Measurements from ENCODE around the gene RALGDS.

The RALGDS gene

DNA sequence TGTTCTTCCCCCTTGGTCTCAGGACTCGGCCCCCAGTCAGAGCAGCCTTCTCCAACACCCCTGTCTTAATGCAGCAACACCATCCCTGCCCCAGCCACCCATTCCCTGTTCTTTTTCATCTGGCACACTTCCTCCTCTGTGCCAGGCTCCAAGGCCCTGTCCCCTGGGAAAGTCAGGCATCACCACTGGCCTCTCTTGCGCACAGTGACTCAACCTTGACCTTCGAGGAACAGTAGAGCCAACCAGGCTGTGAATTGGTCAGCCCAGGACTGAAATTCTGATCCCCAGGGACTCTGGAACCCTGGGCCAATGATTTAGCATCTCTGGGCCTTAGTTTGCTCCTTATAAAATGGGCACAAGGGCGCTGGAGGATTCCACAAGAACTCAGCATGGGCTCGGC is 10.5 kb upstream of the RALGDS start:
- Histone ChIP-seq H3K4me1 (ENCODE audit: insufficient read depth, low read length) (peaks cover 13% of the 10 kb centered on the region; the same call in 1 of the 2 replicates), H3K36me3 (ENCODE audit: insufficient read depth, low read length) (no peaks in the 10 kb centered on the region), H3K27me3 (ENCODE audit: insufficient read depth, low read length) (no peaks in the 10 kb centered on the region), H3K9me3 (ENCODE audit: insufficient read depth, low read depth, low read length) (no peaks in the 10 kb centered on the region), H3K27ac (ENCODE audit: low read depth, low read length) (no peak overlapping the region), H3K4me3 (ENCODE audit: low read length) (no peak overlapping the region), H3K9ac (ENCODE audit: low read depth, low read length) (no peak overlapping the region)
- 95% methylated on average over 5 of the region's 5 CpGs for WGBS

DNA sequence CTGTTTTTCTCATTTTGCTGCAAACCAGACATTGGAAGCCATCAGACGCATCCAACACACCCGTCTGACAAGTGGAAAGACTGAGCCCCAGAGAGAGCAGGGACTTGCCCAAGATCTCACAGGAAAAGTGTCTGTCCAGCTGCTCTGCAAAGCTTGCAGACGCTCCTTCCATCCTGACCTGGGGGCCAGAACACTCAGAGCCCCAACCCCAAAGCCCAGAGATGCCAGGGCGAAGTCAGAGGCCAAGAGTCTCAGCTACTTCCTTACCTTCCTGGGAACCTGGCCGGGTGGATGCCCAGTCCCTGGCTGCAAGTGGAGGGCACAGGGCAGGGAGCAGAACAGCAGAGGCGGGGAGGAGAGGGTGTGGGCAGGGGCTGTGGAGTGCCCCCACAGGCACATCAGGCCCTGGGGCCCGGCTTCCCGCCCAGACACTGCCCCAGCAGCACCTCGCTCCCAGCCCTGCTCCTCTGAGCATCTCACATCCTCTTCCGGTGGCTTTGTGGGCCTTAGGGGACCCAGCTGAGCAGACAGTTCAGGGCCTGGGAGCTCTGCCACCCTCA is 9.7 kb upstream of the RALGDS start:
- Histone ChIP-seq H3K4me3 (ENCODE audit: low read length) (no peak overlapping the region), H3K9ac (ENCODE audit: low read depth, low read length) (no peak overlapping the region), H3K27ac (ENCODE audit: low read depth, low read length) (no peak overlapping the region), H3K36me3 (ENCODE audit: insufficient read depth, low read length) (no peaks in the 10 kb centered on the region), H3K9me3 (ENCODE audit: insufficient read depth, low read depth, low read length) (no peaks in the 10 kb centered on the region), H3K4me1 (ENCODE audit: insufficient read depth, low read length) (peaks cover 13% of the 10 kb centered on the region; the same call in 1 of the 2 replicates), H3K27me3 (ENCODE audit: insufficient read depth, low read length) (no peaks in the 10 kb centered on the region)
- 91% methylated on average over 10 of the region's 10 CpGs for WGBS

DNA sequence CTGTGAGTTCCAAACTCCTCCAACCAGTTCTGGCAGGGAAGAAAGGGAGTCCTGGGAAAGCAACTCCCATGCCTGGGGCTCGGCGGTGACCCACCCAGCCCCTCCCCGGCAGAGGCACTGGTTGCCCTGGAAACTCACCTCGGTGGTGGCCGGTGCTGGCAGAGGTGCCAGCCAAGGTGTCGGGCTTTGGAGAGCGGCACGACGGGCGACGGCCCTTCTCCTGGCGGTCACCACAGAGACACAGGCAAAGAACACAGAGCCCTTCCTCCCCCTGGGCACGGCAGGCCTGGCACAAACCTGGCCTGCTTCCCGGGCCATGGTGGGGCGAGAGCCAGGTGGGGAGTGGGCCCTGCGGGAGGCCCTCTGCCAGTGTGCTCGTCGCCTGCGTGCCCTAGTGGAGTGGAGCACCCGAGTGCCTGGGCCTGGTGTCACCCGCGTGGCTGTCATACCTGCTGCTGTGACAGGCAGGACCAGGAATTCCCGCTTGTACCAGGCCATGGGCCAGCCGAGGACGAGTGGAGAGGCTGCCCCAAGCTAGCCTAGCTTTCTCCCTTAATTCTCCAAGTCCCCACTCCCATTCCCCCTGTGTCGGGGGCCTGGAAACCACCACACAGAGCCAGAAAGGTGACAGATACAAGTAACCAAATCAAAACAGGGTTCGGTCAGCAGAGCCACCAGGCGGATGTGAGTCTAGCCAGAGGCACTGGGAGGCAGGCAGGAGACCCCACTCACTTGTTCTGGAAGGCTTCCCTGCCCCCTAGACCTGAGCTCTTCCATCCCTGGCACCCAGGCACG is 8.2 kb upstream of the RALGDS start:
- peaks cover 3% of the 10 kb centered on the region; the same call in 1 of the 2 replicates for H3K27me3 ChIP-seq (ENCODE audit: insufficient read depth, low read length)
- H3K9me3 ChIP-seq (ENCODE audit: insufficient read depth, low read depth, low read length), result no peaks in the 10 kb centered on the region
- 94% methylated on average over 29 of the region's 29 CpGs for WGBS
- H3K36me3 ChIP-seq (ENCODE audit: insufficient read depth, low read length), result no peaks in the 10 kb centered on the region
- H3K27ac ChIP-seq (ENCODE audit: low read depth, low read length), result no peak overlapping the region
- H3K9ac ChIP-seq (ENCODE audit: low read depth, low read length), result no peak overlapping the region
- peaks cover 12% of the 10 kb centered on the region; the same call in 1 of the 2 replicates for H3K4me1 ChIP-seq (ENCODE audit: insufficient read depth, low read length)
- no peak overlapping the region for H3K4me3 ChIP-seq (ENCODE audit: low read length)

DNA sequence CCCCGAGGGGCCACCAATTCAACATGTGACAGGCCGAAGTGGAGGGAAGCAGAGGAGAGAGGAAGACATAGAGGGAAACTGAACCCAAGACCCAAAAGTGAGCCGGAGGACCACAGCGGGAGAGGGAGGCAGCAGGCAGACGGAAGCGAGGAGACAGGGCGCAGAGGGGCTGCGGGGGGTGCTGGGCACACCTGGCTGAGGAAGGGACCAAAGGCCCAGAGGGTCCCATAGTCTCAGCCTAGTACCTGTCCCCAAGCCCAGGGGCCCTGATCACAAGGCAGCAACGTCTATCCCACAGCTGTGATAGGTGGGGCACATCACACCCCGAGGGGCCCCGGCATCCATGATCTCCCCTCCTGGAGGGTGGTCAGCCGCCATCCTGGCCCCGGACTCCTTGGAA is 7.1 kb upstream of the RALGDS start:
- H3K9ac ChIP-seq (ENCODE audit: low read depth, low read length), result no peak overlapping the region
- no peaks in the 10 kb centered on the region for H3K36me3 ChIP-seq (ENCODE audit: insufficient read depth, low read length)
- peaks cover 5% of the 10 kb centered on the region; the same call in 1 of the 2 replicates for H3K27me3 ChIP-seq (ENCODE audit: insufficient read depth, low read length)
- WGBS, result 91% methylated on average over 13 of the region's 13 CpGs
- no peaks in the 10 kb centered on the region for H3K9me3 ChIP-seq (ENCODE audit: insufficient read depth, low read depth, low read length)
- H3K27ac ChIP-seq (ENCODE audit: low read depth, low read length), result no peak overlapping the region
- peaks cover 3% of the 10 kb centered on the region; the same call in 1 of the 2 replicates for H3K4me1 ChIP-seq (ENCODE audit: insufficient read depth, low read length)
- no peak overlapping the region for H3K4me3 ChIP-seq (ENCODE audit: low read length)

DNA sequence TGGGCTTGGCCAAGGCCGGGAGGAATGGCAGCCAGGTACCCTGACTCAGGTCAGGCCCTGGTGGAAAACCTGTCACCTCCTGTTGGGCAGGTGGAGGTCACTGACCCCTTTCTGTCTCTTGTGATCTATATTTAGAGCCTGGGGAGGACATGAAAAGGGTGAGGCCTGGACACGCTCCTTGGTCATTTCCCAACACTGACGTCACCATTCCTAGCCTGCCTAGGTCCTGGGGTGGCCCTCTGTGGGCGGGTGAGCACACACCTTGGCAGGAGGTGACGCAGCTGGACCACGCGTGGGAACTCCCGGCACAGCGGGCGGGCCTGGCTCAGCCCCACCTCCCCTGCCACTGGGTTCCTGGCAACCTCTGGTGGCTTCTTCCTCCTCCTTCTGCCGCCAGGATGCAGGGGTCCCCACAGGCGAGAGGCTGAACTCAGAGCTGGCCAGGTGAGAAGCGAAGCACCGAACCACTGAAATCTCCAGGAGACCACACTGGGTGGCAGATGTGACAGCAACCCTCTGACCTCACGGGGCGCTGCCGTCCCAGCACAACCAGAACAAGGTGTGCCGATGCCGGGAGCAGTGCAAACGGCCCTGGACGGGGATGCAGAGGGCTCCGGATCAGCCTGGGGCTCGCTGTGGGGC is 6.4 kb upstream of the RALGDS start:
- Histone ChIP-seq H3K9ac (ENCODE audit: low read depth, low read length) (no peak overlapping the region), H3K4me1 (ENCODE audit: insufficient read depth, low read length) (no peaks in the 10 kb centered on the region)
- WGBS, result 90% methylated on average over 23 of the region's 23 CpGs

DNA sequence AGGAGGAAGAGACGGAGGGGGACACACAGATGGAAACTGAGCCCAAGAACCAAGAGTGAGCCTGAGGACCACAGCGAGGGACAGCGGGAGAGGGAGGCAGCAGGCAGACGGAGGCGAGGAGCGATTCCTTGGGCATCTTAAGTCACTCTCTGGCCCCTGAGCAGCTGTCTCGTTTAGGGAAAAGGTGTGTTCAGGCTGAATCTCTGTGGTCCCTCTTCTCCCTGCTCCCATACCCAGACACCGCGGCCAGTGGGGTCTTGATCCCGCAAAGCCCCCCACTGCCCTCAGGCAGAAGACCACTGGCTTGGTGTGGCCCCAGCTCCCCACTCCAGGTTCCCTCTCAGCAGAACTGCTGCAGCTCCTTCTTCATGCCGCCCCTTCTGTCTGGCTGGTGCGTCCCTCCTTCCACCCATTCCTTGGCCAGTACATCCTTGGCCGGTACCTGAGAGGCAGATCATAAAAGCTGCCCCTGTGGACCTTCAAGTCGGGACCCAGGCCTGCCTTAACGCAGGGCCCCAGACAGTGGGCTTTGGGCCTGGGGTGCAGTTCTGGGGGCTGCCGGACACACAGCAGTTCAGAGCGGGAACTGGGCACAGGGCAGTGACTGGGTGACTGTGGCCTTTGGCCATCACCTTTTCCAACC is 5.8 kb upstream of the RALGDS start:
- WGBS, result 87% methylated on average over 17 of the region's 17 CpGs
- Histone ChIP-seq H3K36me3 (ENCODE audit: insufficient read depth, low read length) (no peaks in the 10 kb centered on the region), H3K27me3 (ENCODE audit: insufficient read depth, low read length) (peaks cover 9% of the 10 kb centered on the region), H3K9ac (ENCODE audit: low read depth, low read length) (no peak overlapping the region), H3K9me3 (ENCODE audit: insufficient read depth, low read depth, low read length) (no peaks in the 10 kb centered on the region), H3K4me1 (ENCODE audit: insufficient read depth, low read length) (no peaks in the 10 kb centered on the region), H3K27ac (ENCODE audit: low read depth, low read length) (no peak overlapping the region), H3K4me3 (ENCODE audit: low read length) (no peak overlapping the region)

More for the DNA sequence above, 6.4 kb upstream of the RALGDS start:
- Histone ChIP-seq H3K36me3 (ENCODE audit: insufficient read depth, low read length) (no peaks in the 10 kb centered on the region), H3K27me3 (ENCODE audit: insufficient read depth, low read length) (peaks cover 9% of the 10 kb centered on the region), H3K4me3 (ENCODE audit: low read length) (no peak overlapping the region), H3K9me3 (ENCODE audit: insufficient read depth, low read depth, low read length) (no peaks in the 10 kb centered on the region), H3K27ac (ENCODE audit: low read depth, low read length) (no peak overlapping the region)

DNA sequence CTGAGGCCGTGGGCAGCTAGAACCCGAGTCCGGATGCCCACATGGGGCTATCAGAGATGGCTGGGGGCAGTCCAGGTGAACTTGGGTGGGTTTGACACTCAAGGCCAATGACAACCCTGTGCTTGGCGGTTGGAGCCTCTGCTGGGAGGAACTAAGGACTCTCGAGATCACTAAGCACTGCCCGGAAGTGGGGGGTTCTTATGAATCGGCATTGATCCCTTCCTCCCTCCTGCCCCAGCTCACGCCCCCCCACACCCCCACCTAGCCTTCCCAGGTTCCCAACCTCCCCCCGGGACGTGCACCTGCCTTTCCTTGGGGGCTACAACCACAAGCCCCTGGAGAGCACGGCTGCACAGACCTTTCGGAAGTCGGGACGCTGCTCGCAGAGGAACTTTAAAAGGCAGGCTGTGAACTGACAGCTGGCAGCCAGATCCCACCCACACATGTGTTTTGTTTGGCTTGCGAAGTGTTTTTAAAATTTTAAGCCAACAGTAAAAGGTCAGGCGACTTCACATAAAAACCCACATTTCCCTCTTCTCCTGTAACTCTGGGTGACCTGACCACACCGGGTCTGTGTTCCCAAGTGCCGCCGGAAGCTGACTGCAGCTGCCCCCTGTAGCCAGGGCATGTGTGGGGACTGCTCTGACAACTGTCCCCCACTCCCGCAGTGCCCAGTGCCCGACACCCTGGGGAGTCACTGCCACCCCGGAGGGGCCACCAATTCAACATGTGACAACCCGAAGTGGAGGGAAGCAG is 5.1 kb upstream of the RALGDS start:
- Histone ChIP-seq H3K4me3 (ENCODE audit: low read length) (no peak overlapping the region), H3K9ac (ENCODE audit: low read depth, low read length) (no peak overlapping the region), H3K9me3 (ENCODE audit: insufficient read depth, low read depth, low read length) (no peaks in the 10 kb centered on the region), H3K36me3 (ENCODE audit: insufficient read depth, low read length) (no peaks in the 10 kb centered on the region), H3K4me1 (ENCODE audit: insufficient read depth, low read length) (no peaks in the 10 kb centered on the region), H3K27ac (ENCODE audit: low read depth, low read length) (no peak overlapping the region), H3K27me3 (ENCODE audit: insufficient read depth, low read length) (peaks cover 11% of the 10 kb centered on the region)
- WGBS, result 90% methylated on average over 24 of the region's 24 CpGs

DNA sequence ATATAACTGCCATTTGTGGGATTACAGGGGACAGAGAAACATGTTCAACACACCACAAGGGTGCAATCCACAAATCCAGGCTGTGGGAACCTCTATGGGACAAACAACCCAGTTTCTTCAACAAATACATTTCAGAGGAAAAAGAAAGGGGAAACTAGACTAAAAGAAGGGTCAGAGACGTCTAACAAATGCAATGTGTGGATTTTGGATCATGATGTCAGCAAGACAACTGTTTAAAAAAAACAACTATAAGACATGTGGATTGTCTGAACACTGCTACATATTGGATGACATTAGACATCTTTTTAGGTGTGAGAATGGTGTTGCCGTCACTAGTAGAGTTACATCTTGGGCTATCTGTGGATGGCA is 3.9 kb upstream of the RALGDS start:
- no peak overlapping the region for H3K27ac ChIP-seq (ENCODE audit: low read depth, low read length)
- no peak overlapping the region for H3K9ac ChIP-seq (ENCODE audit: low read depth, low read length)
- H3K4me3 ChIP-seq (ENCODE audit: low read length), result no peak overlapping the region
- peaks cover 14% of the 10 kb centered on the region for H3K27me3 ChIP-seq (ENCODE audit: insufficient read depth, low read length)
- H3K9me3 ChIP-seq (ENCODE audit: insufficient read depth, low read depth, low read length), result no peaks in the 10 kb centered on the region
- WGBS, result 93% methylated on average over 2 of the region's 2 CpGs
- no peaks in the 10 kb centered on the region for H3K36me3 ChIP-seq (ENCODE audit: insufficient read depth, low read length)
- 0 out of 2 replicates have a peak, but pooled peaks cover 2% of the 10 kb centered on the region for H3K4me1 ChIP-seq (ENCODE audit: insufficient read depth, low read length)

DNA sequence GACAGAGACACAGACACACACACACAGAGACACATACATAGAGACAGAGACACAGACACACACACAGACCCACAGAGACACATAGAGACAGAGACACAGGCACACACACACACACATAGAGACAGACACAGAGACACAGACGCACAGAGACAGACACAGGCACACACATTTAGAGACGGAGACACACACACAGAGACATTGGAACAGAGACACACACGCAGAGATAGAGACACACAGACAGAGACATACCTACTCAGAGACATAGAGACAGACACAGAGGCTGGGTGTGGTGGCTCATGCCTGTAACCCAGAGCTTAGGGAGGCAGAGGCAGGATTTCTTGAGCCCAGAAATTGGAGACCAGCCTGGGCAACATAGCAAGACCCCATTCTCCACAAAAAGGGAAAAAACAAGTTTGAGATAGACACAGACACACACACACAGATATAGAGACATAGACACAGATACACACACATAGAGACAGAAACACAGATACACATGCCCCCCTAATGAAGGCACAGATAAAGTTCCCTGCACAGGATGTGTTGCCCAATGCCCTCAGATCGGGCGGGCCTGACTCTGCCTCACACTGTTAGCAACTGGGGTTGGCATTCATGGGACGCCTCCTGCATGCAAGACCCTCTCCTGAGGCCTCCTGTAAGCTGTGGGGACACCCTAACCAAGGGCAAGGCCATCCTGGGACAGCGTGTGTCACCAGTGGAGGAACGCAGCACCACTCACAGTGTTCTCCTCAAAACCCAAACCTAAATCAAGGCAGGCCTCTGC is 3.3 kb upstream of the RALGDS start:
- Histone ChIP-seq H3K27me3 (ENCODE audit: insufficient read depth, low read length) (peaks cover 20% of the 10 kb centered on the region), H3K9ac (ENCODE audit: low read depth, low read length) (no peak overlapping the region), H3K4me3 (ENCODE audit: low read length) (no peak overlapping the region), H3K36me3 (ENCODE audit: insufficient read depth, low read length) (no peaks in the 10 kb centered on the region), H3K4me1 (ENCODE audit: insufficient read depth, low read length) (peaks cover 7% of the 10 kb centered on the region; the same call in 1 of the 2 replicates), H3K27ac (ENCODE audit: low read depth, low read length) (no peak overlapping the region), H3K9me3 (ENCODE audit: insufficient read depth, low read depth, low read length) (no peaks in the 10 kb centered on the region)
- WGBS, result 95% methylated on average over 8 of the region's 8 CpGs

DNA sequence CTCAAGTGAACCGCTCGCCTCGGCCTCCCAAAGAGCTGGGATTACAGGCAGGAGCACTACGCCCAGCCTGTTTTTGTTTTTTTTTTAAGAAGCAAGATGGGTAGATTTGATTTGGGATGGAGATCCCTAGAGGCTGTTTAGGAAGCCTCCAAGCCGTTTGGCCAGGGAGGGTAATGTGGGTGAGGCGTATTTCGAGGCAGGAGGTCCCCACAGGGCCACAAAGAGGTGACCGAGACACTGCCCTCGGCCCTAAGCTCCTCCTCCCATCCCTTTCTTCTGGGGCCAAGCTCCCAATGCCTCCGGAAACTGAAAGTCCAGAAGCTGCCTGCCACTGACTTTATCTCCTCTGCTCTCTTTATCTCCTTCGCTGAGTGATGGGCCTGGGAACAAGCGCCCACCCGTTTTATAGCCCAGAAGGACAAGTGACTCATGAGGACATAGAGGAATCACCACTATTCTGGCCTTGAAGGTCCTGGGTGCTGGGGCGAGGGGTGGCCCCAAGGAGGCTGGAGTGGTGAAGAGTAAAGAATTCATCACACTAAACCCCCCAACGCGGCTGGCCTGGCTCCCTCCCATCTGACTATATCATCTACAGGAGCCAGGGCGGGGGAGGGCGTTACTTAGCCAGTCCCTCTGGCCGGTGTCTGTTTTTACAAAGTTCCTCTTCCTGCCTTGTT is 2.0 kb upstream of the RALGDS start:
- 73% methylated on average over 18 of the region's 19 CpGs for WGBS
- no peak overlapping the region for H3K27ac ChIP-seq (ENCODE audit: low read depth, low read length)

More for the DNA sequence above, 2.0 kb upstream of the RALGDS start:
- Histone ChIP-seq H3K27me3 (ENCODE audit: insufficient read depth, low read length) (peaks cover 32% of the 10 kb centered on the region), H3K4me1 (ENCODE audit: insufficient read depth, low read length) (peaks cover 14% of the 10 kb centered on the region; the same call in 1 of the 2 replicates), H3K36me3 (ENCODE audit: insufficient read depth, low read length) (no peaks in the 10 kb centered on the region), H3K9me3 (ENCODE audit: insufficient read depth, low read depth, low read length) (no peaks in the 10 kb centered on the region), H3K4me3 (ENCODE audit: low read length) (no peak overlapping the region), H3K9ac (ENCODE audit: low read depth, low read length) (no peak overlapping the region)

All from HUES64 (cell line).